Nucleus accumbens (tissue), 56 donors: ENCODE results near the gene C5orf24.

Experiments used
- DNase-seq, 56 donors: peaks; one replicate each; lab custom pipeline; 2025; lab: John Stamatoyannopoulos, UW

C5orf24 gene

GRCh38 chr5:134905246-134905996 is 59.7 kb downstream of the C5orf24 start:
- DNase-seq, result peak in 38 of 56 donors; percentile 26 to 85 (median 66)

GRCh38 chr5:134906811-134907210 is 61.0 kb downstream of the C5orf24 start:
- no peak for DNase-seq
